Osteocyte (in vitro differentiated cells): ENCODE measurements around the gene COL23A1. TPM values are rescaled to one million over a fixed set of nuclear protein-coding genes. Genes with fewer than 3 reads are reported as not detected.

Experiments
- DNase-seq: peaks from one replicate; pipeline ENCODE4 v3.0.0; 2021; ENCODE audit warnings: mixed read lengths; ENCODE audit not compliant: unreplicated experiment; ENCODE audit errors: extremely low spot score
- H3K27ac Mint-ChIP-seq: one replicate; pipeline ENCODE4 v1.8.0; 2021; ENCODE audit warnings: mild to moderate bottlenecking, mixed read lengths; ENCODE audit not compliant: unreplicated experiment
- H3K27me3 Mint-ChIP-seq: one replicate; pipeline ENCODE4 v1.8.0; 2021; ENCODE audit warnings: mixed read lengths; ENCODE audit not compliant: unreplicated experiment
- H3K36me3 Mint-ChIP-seq: one replicate; pipeline ENCODE4 v1.8.0; 2021; ENCODE audit warnings: mixed read lengths; ENCODE audit not compliant: unreplicated experiment
- H3K4me1 Mint-ChIP-seq: one replicate; pipeline ENCODE4 v1.8.0; 2021; ENCODE audit warnings: mixed read lengths; ENCODE audit not compliant: unreplicated experiment
- H3K4me3 Mint-ChIP-seq: one replicate; pipeline ENCODE4 v1.8.0; 2021; ENCODE audit warnings: mild to moderate bottlenecking, moderate library complexity, mixed read lengths; ENCODE audit not compliant: unreplicated experiment
- H3K9me3 Mint-ChIP-seq: one replicate; pipeline ENCODE4 v1.8.0; 2021; ENCODE audit warnings: mixed read lengths; ENCODE audit not compliant: unreplicated experiment
- CTCF ChIP-seq: fragments of 200-600 bp; sonication (generic); IDR thresholded peaks from 2 replicates; pipeline ENCODE4 v1.5.0; 2021; ENCODE audit warnings: antibody characterized with exemption, mild to moderate bottlenecking, moderate library complexity
- total RNA-seq: library from RNA; stranded (reverse); gene quantifications from 2 replicates; pipeline ENCODE4 v1.2.1, GENCODE V29; 2021

Gene COL23A1
- total RNA-seq, 1 donor from 2014 or later: not detected

GRCh38 chr5:178218237-178218776, 371.9 kb downstream of the COL23A1 start:
- Mint-ChIP-seq H3K36me3 (peaks cover 10% of the 10 kb centered on the region), H3K4me3 (no peak overlapping the region), H3K4me1 (peaks cover 6% of the 10 kb centered on the region), H3K27ac (peak overlapping the region; percentile 45), H3K27me3 (no peaks in the 10 kb centered on the region), H3K9me3 (no peaks in the 10 kb centered on the region)
- DNase-seq: no peak
- no peak for TF ChIP-seq CTCF

- no peak for TF ChIP-seq CTCF
- H3K27ac Mint-ChIP-seq: no peak overlapping the region
- no peaks in the 10 kb centered on the region for H3K9me3 Mint-ChIP-seq
- H3K27me3 Mint-ChIP-seq: no peaks in the 10 kb centered on the region
- peaks cover 6% of the 10 kb centered on the region for H3K4me1 Mint-ChIP-seq
- DNase-seq: no peak
- peaks cover 12% of the 10 kb centered on the region for H3K36me3 Mint-ChIP-seq
- no peak overlapping the region for H3K4me3 Mint-ChIP-seq
Measured at GRCh38 chr5:178216779-178217178, 373.4 kb downstream of the COL23A1 start.

GRCh38 chr5:178216088-178216534, 374.1 kb downstream of the COL23A1 start:
- Mint-ChIP-seq H3K9me3 (no peaks in the 10 kb centered on the region), H3K36me3 (peaks cover 16% of the 10 kb centered on the region), H3K27me3 (no peaks in the 10 kb centered on the region), H3K4me1 (peaks cover 6% of the 10 kb centered on the region), H3K27ac (no peak overlapping the region), H3K4me3 (no peak overlapping the region)
- TF ChIP-seq CTCF: no peak
- DNase-seq: no peak

- no peak overlapping the region for H3K27ac Mint-ChIP-seq
- no peak for TF ChIP-seq CTCF
- no peaks in the 10 kb centered on the region for H3K27me3 Mint-ChIP-seq
- peaks cover 6% of the 10 kb centered on the region for H3K4me1 Mint-ChIP-seq
- H3K4me3 Mint-ChIP-seq: no peak overlapping the region
- no peak for DNase-seq
- H3K9me3 Mint-ChIP-seq: no peaks in the 10 kb centered on the region
- H3K36me3 Mint-ChIP-seq: peaks cover 21% of the 10 kb centered on the region
Measured at GRCh38 chr5:178215280-178216002, 374.8 kb downstream of the COL23A1 start.

- Mint-ChIP-seq H3K4me1 (peaks cover 6% of the 10 kb centered on the region), H3K36me3 (peaks cover 31% of the 10 kb centered on the region), H3K27ac (peak overlapping the region; percentile 57), H3K4me3 (no peak overlapping the region), H3K27me3 (no peaks in the 10 kb centered on the region), H3K9me3 (no peaks in the 10 kb centered on the region)
- TF ChIP-seq CTCF: no peak
- DNase-seq: no peak
Measured at GRCh38 chr5:178214160-178214803, 375.9 kb downstream of the COL23A1 start.
